Measurements from ENCODE around the gene DIP2C. TPM values are rescaled to one million over a fixed set of nuclear protein-coding genes. Genes with fewer than 3 reads are reported as not detected.
A peak's percentile ranks its signal among the peaks of the same experiment; 100 is the strongest.

Gene DIP2C
- total and polyA plus RNA-seq, 2 experiments from 2014 or later: 9.1 to 15.8 TPM

- TF ChIP-seq, protein P1, sequence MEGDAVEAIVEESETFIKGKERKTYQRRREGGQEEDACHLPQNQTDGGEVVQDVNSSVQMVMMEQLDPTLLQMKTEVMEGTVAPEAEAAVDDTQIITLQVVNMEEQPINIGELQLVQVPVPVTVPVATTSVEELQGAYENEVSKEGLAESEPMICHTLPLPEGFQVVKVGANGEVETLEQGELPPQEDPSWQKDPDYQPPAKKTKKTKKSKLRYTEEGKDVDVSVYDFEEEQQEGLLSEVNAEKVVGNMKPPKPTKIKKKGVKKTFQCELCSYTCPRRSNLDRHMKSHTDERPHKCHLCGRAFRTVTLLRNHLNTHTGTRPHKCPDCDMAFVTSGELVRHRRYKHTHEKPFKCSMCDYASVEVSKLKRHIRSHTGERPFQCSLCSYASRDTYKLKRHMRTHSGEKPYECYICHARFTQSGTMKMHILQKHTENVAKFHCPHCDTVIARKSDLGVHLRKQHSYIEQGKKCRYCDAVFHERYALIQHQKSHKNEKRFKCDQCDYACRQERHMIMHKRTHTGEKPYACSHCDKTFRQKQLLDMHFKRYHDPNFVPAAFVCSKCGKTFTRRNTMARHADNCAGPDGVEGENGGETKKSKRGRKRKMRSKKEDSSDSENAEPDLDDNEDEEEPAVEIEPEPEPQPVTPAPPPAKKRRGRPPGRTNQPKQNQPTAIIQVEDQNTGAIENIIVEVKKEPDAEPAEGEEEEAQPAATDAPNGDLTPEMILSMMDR (IDR thresholded peaks at IDR 0.05; ENCODE audit: low read depth, low read length): no peak
- no peak overlapping the region for H3K27ac ChIP-seq
- DNase-seq (ENCODE audit: low read depth in 1 of 2, low spot score in 1 of 2): no peak
- H3K4me3 ChIP-seq: no peak overlapping the region
- no peaks in the 10 kb centered on the region for H3K36me3 ChIP-seq
- no peaks in the 10 kb centered on the region for H3K9me3 ChIP-seq (ENCODE audit: low read depth)
- H3K27me3 ChIP-seq: no peaks in the 10 kb centered on the region
- H3K4me1 ChIP-seq (ENCODE audit: low read depth): no peaks in the 10 kb centered on the region
These were observed 141.1 kb downstream of the DIP2C start for GRCh38 chr10:548238-548901.

GRCh38 chr10:547591-548081, 141.8 kb downstream of the DIP2C start:
- H3K4me1 ChIP-seq (ENCODE audit: low read depth): no peaks in the 10 kb centered on the region
- no peaks in the 10 kb centered on the region for H3K9me3 ChIP-seq (ENCODE audit: low read depth)
- no peaks in the 10 kb centered on the region for H3K36me3 ChIP-seq
- TF ChIP-seq, protein P1 (IDR thresholded peaks at IDR 0.05; ENCODE audit: low read depth, low read length): no peak
- no peaks in the 10 kb centered on the region for H3K27me3 ChIP-seq
- no peak overlapping the region for H3K4me3 ChIP-seq
- no peak for DNase-seq (ENCODE audit: low read depth in 1 of 2, low spot score in 1 of 2)
- H3K27ac ChIP-seq: no peak overlapping the region

- Histone ChIP-seq H3K36me3 (no peaks in the 10 kb centered on the region), H3K4me3 (no peak overlapping the region), H3K4me1 (ENCODE audit: low read depth) (no peaks in the 10 kb centered on the region), H3K27ac (no peak overlapping the region), H3K9me3 (ENCODE audit: low read depth) (no peaks in the 10 kb centered on the region), H3K27me3 (no peaks in the 10 kb centered on the region)
- DNase-seq (ENCODE audit: low read depth in 1 of 2, low spot score in 1 of 2): peak in 1 of 2 donors; percentile 6
- TF ChIP-seq, protein P1 (IDR thresholded peaks at IDR 0.05; ENCODE audit: low read depth, low read length): no peak
These were observed 142.4 kb downstream of the DIP2C start for GRCh38 chr10:546971-547590.

- Histone ChIP-seq H3K4me1 (ENCODE audit: low read depth) (no peaks in the 10 kb centered on the region), H3K27ac (no peak overlapping the region), H3K27me3 (no peaks in the 10 kb centered on the region), H3K9me3 (ENCODE audit: low read depth) (no peaks in the 10 kb centered on the region), H3K4me3 (no peak overlapping the region), H3K36me3 (no peaks in the 10 kb centered on the region)
- DNase-seq (ENCODE audit: low read depth in 1 of 2, low spot score in 1 of 2): no peak
- TF ChIP-seq, protein P1 (IDR thresholded peaks at IDR 0.05; ENCODE audit: low read depth, low read length): no peak
These were observed 143.0 kb downstream of the DIP2C start for GRCh38 chr10:546451-546850.

- no peak for DNase-seq (ENCODE audit: low read depth in 1 of 2, low spot score in 1 of 2)
- Histone ChIP-seq H3K9me3 (ENCODE audit: low read depth) (no peaks in the 10 kb centered on the region), H3K4me1 (ENCODE audit: low read depth) (no peaks in the 10 kb centered on the region), H3K27me3 (no peaks in the 10 kb centered on the region), H3K27ac (no peak overlapping the region), H3K36me3 (no peaks in the 10 kb centered on the region), H3K4me3 (no peak overlapping the region)
- TF ChIP-seq, protein P1 (IDR thresholded peaks at IDR 0.05; ENCODE audit: low read depth, low read length): no peak
These were observed 145.3 kb downstream of the DIP2C start for GRCh38 chr10:543862-544822.
